ENCODE data around the gene C2orf80. TPM values are rescaled to one million over a fixed set of nuclear protein-coding genes. Genes with fewer than 3 reads are reported as not detected.

C2orf80 gene
- not detected in 2 replicates for total RNA-seq
- long read RNA-seq = 0 reads

DNA sequence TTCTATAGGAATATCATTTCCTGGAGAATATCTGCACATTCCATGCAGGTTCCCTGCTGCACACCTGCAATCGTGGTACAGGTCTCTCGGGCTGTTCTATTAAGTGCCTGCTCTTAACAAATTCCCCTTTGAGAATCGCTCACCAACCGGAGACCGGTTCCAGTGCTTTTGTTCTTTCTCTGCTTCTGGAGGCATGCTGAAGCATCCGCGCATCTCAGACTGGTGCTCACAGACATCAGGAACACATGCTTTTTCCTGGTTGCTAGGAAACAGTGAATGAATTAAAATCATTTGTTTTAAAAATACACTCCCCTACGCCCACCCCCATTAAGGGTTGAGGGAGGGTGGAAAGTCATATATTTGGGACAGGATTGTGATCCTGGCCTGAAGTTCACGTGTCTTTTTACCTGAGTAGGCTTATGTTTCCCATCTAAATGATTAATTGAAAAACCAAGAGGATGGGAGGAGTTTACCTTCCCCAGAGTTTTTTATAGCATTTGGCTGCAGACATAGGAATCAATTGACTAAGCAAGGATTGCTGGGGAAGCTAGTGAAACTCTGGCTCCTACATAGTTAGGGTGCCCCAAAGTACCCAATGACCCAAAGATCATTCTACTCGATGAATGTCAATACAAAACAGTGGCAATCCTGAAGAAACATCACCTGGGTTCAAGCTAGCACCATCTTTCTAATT is at the start of gene C2orf80:
Gene C2orf80, minus strand, starts transcription at position 221 of the 694 bp plus-strand sequence. CDS start 3,044 bp downstream, outside the sequence.
- Mint-ChIP-seq H3K4me1 (ENCODE audit: unreplicated experiment) (no peaks in the 10 kb centered on the region), H3K36me3 (ENCODE audit: unreplicated experiment) (no peaks in the 10 kb centered on the region), H3K9me3 (ENCODE audit: unreplicated experiment) (no peaks in the 10 kb centered on the region), H3K4me3 (ENCODE audit: unreplicated experiment) (no peak within 1 kb of the TSS), H3K27me3 (ENCODE audit: unreplicated experiment) (peaks cover 14% of the 10 kb centered on the region), H3K27ac (ENCODE audit: unreplicated experiment) (no peak within 1 kb of the TSS)
- DNase-seq (ENCODE audit: extremely low spot score, unreplicated experiment) = no peak
- TF ChIP-seq, protein P1, sequence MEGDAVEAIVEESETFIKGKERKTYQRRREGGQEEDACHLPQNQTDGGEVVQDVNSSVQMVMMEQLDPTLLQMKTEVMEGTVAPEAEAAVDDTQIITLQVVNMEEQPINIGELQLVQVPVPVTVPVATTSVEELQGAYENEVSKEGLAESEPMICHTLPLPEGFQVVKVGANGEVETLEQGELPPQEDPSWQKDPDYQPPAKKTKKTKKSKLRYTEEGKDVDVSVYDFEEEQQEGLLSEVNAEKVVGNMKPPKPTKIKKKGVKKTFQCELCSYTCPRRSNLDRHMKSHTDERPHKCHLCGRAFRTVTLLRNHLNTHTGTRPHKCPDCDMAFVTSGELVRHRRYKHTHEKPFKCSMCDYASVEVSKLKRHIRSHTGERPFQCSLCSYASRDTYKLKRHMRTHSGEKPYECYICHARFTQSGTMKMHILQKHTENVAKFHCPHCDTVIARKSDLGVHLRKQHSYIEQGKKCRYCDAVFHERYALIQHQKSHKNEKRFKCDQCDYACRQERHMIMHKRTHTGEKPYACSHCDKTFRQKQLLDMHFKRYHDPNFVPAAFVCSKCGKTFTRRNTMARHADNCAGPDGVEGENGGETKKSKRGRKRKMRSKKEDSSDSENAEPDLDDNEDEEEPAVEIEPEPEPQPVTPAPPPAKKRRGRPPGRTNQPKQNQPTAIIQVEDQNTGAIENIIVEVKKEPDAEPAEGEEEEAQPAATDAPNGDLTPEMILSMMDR (IDR thresholded peaks at IDR 0.05) = no peak

DNA sequence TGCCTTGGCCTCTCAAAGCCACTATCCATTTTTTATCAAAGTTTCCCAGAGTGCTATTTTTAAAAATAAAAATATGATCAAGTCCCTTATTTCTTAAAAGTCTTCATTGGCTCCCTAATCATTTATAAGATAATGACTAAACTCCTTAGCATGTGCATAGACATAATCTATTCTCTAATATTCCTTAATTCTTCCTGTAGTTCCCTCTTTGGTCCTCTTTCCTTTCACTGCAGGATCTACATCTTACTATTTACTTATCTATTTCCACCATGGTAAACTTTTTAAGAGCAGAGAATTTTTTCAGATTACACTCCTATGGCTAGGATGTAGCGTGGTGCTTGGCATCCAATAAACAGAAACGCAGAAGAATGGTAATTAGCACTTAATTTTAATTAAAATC is 46.0 kb upstream of the C2orf80 start:
- H3K27me3 Mint-ChIP-seq (ENCODE audit: unreplicated experiment) = no peaks in the 10 kb centered on the region
- no peak for DNase-seq (ENCODE audit: extremely low spot score, unreplicated experiment)
- no peak overlapping the region for H3K4me3 Mint-ChIP-seq (ENCODE audit: unreplicated experiment)
- peaks cover 7% of the 10 kb centered on the region for H3K9me3 Mint-ChIP-seq (ENCODE audit: unreplicated experiment)
- no peak overlapping the region for H3K27ac Mint-ChIP-seq (ENCODE audit: unreplicated experiment)
- TF ChIP-seq, protein P1 (IDR thresholded peaks at IDR 0.05) = no peak
- peaks cover 32% of the 10 kb centered on the region for H3K36me3 Mint-ChIP-seq (ENCODE audit: unreplicated experiment)
- H3K4me1 Mint-ChIP-seq (ENCODE audit: unreplicated experiment) = no peaks in the 10 kb centered on the region

DNA sequence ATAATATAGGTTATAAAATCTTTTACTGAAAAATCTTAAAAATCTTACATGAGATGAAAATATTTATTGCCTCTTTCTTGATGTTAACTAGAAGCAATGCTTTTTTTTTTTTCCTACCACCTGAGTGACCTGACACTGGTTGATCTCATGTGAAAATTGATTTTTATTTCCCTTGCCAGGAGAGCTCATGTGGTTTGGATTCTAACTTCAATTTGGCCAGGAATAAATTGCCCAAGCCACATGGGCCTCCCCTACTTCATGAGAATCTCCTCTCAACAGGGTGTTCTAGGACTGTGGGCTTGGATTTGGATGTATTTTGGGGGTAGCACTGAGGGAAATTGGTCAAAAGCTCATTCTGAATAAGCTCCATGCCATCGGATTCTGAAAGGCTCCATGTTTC is 45.0 kb upstream of the C2orf80 start:
- Mint-ChIP-seq H3K27me3 (ENCODE audit: unreplicated experiment) (no peaks in the 10 kb centered on the region), H3K36me3 (ENCODE audit: unreplicated experiment) (peaks cover 28% of the 10 kb centered on the region), H3K9me3 (ENCODE audit: unreplicated experiment) (peaks cover 7% of the 10 kb centered on the region), H3K4me1 (ENCODE audit: unreplicated experiment) (no peaks in the 10 kb centered on the region), H3K4me3 (ENCODE audit: unreplicated experiment) (no peak overlapping the region), H3K27ac (ENCODE audit: unreplicated experiment) (no peak overlapping the region)
- TF ChIP-seq, protein P1 (IDR thresholded peaks at IDR 0.05) = no peak
- DNase-seq (ENCODE audit: extremely low spot score, unreplicated experiment) = no peak

GRCh38 chr2:208228476-208228875 is 38.6 kb upstream of the C2orf80 start:
- H3K4me1 Mint-ChIP-seq (ENCODE audit: unreplicated experiment) = no peaks in the 10 kb centered on the region
- H3K27ac Mint-ChIP-seq (ENCODE audit: unreplicated experiment) = no peak overlapping the region
- TF ChIP-seq, protein P1 (IDR thresholded peaks at IDR 0.05) = no peak
- H3K36me3 Mint-ChIP-seq (ENCODE audit: unreplicated experiment) = no peaks in the 10 kb centered on the region
- no peaks in the 10 kb centered on the region for H3K27me3 Mint-ChIP-seq (ENCODE audit: unreplicated experiment)
- no peak for DNase-seq (ENCODE audit: extremely low spot score, unreplicated experiment)
- peaks cover 7% of the 10 kb centered on the region for H3K9me3 Mint-ChIP-seq (ENCODE audit: unreplicated experiment)
- H3K4me3 Mint-ChIP-seq (ENCODE audit: unreplicated experiment) = no peak overlapping the region

DNA sequence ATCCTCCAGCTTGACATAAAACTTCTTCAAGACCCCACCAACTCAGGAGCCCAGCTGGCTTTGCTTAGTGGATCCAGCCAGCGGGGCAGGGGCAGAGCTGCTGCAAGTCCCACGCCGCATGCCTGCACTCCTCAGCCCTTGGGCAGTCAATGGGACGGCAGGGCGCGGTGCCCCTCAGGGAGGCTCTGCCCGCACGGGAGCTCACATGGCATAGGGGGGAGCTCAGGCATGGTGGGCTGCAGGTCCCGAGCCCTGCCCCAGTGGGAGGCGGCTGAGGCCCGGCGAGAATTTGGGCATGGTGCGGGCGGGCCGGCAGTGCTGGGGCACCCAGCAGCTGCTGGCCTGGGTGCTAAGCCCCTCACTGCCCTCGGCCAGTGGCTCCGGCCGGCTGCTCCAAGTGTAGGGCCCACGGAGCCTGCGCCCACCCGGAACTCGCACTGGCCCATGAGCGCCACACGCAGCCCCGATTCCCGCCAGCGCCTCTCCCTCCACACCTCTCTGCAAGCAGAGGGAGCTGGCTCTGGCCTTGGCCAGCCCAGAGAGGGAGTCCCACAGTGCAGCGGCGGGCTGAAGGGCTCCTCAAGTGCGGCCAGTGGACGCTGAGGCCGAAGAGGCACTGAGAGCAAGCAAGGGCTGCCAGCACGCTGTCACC is 37.9 kb upstream of the C2orf80 start:
- H3K36me3 Mint-ChIP-seq (ENCODE audit: unreplicated experiment) = no peaks in the 10 kb centered on the region
- DNase-seq (ENCODE audit: extremely low spot score, unreplicated experiment) = no peak
- no peak overlapping the region for H3K4me3 Mint-ChIP-seq (ENCODE audit: unreplicated experiment)
- TF ChIP-seq, protein P1 (IDR thresholded peaks at IDR 0.05) = no peak
- H3K9me3 Mint-ChIP-seq (ENCODE audit: unreplicated experiment) = peaks cover 7% of the 10 kb centered on the region
- no peak overlapping the region for H3K27ac Mint-ChIP-seq (ENCODE audit: unreplicated experiment)
- no peaks in the 10 kb centered on the region for H3K27me3 Mint-ChIP-seq (ENCODE audit: unreplicated experiment)
- H3K4me1 Mint-ChIP-seq (ENCODE audit: unreplicated experiment) = no peaks in the 10 kb centered on the region

Measured in osteocyte (in vitro differentiated cells).